GM19438 (cell line): ENCODE data around the gene FYN.

Experiments used
- ATAC-seq: cut with Tn5 transposase; IDR thresholded peaks from one replicate; pipeline ENCODE4 v1.9.1; 2021; ENCODE audit warnings: low read depth; ENCODE audit not compliant: unreplicated experiment

The FYN gene

DNA sequence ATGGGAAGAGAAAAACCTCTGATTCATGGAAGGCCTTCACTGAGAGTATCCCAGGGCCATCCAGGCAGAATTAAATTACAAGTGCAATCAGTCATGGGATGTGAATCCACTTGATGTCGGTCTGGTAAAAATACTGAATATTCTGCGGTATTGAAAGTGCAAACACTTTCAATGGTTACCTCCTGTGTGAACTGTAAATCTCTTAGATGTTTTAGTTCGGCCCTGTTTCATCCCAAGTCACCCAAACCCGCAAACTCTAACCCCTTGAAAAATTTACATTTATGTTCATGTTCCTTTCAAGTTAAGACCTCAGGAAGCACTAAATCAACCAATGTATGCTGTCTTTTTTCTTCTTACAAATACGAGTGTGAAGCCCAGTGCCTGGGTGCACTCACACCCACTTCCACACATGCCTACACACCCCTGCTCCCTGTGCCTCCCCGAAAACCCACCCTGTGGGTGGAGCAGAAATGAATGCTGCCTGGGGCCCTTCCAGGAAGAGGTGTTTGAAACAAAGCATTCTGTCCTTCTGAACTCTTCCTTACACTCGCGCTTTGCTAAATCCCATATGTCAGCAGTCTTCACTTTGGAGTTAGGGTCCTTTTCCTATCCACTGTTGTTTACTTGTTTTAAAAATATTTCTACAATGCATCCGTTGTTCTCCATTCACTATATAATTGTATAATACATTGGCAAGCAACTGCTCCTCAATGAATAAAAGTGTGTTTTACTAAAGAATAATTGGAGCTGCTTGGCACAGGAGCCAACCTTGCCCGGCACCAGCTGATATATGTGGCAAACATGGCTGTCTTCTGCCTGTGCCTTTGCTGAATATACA, 62.7 kb downstream of the FYN start:
- no peak for ATAC-seq

DNA sequence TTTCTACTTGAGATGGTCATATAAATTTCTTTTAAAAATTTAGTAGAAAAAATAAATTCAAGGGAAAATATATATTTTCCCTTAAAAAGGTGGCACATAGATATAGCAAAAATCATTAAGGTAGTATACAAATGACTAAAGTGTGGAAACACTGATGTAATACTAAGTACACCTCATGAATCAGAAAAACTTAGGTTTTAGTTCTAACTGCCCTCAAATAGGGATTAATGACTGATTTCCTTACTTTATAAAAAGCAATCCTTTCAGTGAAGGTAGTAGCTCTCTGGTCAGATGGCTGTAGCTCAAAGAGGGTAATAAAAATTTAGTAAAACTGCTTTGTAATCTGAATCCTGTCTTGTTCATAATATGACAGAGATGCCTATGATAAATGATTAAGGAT, 63.5 kb downstream of the FYN start:
- ATAC-seq = no peak

DNA sequence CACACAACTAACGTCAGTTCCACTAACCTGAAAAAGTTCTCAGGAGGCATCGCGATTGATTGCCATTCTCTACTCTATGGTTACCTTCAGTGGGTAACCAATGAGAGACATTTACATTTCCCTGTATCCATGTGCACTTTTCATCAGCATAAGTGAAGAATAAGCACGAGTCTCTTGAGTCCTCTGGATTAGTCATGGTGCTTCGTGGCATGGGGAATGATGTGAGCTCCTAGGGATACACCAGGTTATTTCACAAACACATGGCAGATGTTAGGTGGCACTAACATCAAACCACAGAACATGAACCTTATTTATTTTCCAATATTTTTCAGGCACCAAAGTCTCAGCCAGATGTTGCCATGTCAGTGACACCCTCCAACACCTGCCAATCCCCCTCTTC, 64.0 kb downstream of the FYN start:
- ATAC-seq = no peak

DNA sequence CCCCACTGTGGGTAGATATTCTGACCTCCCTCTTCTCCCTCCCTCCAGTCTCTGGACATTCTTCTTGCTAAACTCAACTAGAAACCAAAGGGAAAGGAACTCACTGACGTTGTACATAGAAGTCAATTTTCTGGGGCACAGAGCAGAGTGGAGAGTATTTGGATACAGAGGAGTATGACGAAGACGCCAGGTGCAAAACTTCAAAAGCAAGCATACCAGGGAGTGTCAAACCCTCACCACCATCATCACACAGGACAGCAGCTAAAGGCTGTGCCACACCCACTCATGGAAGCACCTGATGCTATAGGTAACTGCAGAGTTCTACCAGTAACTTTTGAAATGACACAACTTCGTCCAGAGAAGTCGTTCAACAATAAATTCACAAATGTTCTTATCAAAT, 64.8 kb downstream of the FYN start:
- ATAC-seq = no peak

DNA sequence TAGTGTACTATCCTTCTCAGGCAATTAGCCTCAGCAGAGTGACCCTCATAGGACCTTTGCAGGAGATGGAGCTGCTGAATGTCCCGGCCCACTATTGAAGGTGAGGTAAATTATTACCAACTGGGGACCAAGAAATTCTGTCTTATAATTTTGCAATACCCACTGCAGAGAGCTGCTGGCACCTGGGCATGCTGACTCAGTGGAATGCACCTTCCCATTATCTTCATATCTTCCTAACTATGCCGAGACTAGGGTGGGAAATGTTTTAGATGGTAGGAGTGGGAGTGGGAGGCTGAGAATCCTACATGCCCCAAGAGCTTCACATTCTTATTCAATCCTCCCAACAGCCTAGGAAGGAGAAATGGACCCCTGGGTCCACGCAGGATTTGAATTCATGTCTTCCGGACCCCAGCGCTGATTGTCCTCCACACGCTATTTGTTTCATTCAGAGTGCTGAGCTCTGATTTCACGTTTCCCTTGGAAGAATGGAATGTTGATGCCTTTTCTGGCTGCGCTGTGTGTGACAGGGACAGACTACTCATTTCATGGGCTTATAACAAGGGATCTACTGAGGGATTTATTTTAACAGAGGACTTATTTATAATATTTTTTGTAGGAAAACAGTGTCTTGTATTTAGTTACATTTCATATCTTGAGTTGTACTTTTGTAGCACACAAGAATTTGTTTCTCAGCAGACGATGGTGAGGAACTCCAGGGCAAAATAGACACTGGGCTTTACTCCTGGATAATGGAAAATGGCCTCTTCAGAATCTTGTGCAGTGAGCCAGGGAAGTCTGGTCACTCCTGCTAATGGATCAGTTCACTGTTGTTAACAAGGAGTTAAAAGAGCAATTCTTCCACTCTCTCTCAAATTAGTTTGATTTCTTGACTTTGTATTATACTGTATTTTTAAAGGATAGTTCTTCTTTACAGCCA, 66.4 kb downstream of the FYN start:
- ATAC-seq = no peak

DNA sequence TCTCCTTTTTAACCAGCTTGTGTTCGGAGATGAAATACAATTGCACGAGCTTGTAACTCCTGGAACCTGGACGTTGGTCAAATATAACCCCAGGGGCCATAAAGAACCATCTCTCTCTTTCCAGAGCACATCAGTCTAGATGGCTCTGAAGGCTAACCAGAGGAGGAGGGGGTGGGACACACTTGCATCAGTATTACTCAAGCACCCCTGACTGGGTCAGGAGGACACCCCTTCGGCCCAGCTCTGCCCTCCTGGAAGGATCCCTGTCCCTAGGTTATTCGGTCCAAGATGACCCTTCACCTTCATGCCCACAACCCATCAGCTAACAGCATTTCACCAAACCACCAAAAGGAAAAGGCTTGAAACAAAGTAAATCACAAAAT, 67.1 kb downstream of the FYN start:
- no peak for ATAC-seq

DNA sequence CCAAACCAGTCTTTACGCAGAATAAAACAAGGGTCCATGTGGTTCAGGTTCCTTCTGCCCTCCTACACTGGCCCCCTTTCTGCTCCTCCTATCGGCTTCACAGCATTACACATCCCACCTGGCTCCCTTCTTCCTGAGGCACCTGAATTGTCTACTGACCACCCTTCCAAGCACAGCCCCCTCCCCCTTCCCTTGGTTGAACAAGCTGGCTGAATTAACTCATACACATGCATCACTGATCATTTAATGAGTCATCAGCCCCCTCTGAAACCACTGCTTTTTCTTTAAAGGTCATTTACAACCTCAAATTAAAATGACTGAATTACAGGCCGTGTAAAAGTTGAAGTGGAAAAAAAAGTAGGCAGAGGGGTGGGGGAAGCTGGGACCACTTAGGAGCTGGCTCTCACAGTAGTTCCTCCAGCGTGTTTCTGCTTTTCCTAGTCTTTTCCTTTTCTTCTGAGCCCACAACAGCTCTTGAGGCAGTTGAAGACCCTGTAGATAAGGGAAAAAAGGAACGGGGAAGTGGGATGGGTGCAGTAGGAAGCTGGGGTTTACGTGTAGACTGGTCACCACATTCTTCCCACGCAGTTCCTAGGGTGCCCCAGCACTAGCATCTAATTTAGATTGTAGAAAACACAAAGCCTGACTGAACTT, 67.6 kb downstream of the FYN start:
- ATAC-seq = peak; percentile 39

DNA sequence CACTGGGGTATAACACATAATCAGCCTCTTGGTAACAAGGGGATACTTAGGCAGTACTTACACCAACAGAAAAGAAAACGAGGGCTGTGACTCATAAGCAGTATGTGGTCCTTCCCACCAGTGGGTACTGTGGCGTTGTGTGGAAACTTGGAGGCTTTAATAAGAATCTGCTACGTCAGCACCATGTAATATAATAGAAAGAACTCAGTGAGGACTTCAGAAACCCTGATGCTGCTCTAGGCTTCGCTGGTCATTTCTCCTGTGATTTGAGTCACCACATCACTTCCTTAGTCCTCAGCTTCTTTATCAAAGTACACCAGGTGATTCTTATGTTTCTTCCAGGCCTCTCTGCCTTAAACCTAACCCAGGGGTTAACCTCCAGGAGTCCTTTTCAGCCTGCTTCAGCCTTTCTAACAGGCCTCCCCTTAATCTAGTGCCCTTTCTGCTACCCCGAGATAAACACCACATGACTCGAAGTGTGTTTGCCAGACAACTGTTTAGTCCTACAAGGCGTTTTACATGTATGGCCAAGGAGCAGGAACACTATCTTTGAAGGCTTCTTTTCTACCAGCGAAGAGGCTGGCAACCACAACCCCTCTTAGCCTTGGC, 68.5 kb downstream of the FYN start:
- peak; percentile 53 for ATAC-seq

DNA sequence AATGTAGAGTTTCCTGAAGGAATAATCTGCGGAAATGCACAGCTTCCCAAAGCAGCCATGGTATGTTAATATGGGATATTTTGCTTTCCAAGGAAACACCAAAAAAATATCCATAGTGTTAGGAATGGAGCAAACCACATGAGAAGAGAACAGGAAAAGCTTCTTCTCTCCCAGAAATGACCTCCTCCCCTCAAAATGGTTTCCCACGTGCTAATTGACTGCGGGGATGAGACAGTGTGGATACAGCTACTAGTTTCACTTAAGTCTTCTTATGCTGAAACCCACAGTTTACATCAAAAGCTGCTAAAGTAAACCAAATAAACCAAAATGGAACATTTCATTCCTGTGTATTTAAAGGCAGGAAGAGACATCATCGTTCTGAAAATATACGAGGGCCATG, 69.4 kb downstream of the FYN start:
- ATAC-seq = no peak

DNA sequence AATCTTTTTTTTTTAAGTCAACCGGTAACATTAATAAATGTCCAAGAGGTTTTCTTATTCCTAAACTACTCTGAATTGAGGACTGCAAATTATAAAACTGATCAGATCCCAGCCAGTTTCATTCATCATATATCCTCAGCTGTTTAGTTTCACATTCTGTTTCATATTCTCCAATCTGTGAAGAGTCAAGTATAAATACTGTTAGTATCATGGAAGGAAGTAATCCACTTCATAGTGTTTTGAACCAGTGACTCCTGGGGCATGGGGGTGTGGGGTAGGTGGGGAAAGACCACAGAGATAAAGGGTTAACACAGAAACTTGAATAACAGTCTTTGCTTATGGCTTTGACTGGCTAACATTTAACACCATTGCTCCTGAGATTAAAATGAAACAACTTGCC, 69.9 kb downstream of the FYN start:
- ATAC-seq = no peak

DNA sequence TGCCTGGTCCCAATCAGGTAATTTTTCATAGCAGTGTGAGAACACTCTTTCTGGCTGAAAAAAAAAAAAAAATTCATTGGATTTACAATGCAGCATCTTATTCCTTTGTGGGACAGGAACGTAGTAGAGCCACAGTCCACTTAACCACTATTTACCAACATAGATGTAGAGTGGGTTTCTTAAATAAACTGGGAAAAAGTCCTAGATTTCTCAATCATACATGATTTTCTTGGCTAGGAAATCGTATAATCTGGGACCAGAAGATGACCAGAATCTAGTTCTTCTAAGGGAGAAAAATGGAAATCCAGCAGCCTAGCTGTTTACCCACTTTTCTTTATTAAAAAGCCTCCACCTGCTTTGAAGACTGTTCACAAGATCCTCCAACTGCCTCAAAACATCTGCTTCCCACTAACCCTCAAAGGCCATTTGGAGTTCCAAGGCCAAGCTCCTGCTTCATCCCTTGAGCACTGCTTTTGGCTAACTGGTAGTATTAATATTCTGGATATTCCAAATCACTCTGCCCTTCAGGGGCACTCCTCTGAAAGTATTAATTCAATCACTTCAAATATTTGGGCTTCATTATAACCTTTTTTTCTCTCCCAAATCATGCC, 70.4 kb downstream of the FYN start:
- no peak for ATAC-seq

DNA sequence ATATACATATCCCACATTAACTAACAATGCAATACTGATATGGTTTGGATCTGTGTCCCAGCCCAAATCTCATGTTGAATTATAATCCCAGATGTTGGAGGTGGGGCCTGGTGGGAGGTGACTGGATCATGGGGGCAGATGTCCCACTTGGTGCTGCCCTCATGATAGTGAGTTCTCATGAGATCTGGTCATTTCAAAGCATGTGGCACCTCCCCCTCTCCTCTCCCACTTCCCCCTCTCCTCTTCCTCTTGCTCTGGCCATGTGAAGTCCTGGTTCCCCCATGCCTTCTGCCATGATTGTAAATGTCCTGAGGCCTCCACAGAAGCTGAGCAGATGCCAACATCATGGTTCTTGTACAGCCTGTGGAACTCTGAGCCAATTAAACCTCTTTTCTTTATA, 71.2 kb downstream of the FYN start:
- no peak for ATAC-seq

DNA sequence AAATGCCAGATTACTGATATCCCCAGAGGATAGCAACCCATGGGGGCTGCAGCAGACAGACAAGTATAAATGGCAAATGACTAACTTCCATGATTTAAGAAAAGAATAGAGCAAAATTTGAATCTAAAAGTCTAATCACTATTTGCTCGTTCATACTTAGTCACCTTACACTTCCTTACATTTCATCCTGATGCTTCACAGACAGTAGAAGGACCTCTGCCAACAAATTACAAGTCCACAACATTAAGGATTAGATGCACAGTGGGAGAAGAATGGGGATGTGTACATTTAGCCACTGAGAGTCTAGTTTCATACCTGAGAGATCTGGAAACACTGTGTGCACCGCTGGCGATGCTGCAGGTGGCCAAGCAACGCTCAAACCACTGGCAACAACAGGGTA, 72.4 kb downstream of the FYN start:
- no peak for ATAC-seq

DNA sequence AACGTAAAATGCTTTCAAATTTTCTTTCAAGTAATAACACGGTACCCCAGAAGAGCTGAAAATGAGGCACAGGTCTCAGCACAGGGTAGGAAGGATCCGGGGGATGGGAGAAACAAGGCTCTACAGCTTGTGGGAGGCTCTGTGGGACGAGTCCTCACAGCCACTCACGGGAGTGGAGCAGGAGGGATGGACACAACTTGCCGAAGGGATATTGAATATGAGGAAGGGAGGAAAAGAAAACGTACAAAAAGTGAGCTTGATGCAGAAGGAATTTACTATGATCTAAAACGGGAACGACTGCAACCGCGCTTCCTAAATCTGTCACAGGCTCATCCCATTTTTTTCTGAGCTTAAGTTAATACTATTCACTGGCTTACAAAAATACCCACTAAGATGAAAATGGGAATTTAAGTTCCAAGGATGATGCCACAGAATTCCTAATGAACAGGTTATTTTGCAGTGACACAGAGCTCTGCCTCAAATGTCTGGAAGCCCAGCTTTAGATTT, 72.9 kb downstream of the FYN start:
- ATAC-seq = no peak

DNA sequence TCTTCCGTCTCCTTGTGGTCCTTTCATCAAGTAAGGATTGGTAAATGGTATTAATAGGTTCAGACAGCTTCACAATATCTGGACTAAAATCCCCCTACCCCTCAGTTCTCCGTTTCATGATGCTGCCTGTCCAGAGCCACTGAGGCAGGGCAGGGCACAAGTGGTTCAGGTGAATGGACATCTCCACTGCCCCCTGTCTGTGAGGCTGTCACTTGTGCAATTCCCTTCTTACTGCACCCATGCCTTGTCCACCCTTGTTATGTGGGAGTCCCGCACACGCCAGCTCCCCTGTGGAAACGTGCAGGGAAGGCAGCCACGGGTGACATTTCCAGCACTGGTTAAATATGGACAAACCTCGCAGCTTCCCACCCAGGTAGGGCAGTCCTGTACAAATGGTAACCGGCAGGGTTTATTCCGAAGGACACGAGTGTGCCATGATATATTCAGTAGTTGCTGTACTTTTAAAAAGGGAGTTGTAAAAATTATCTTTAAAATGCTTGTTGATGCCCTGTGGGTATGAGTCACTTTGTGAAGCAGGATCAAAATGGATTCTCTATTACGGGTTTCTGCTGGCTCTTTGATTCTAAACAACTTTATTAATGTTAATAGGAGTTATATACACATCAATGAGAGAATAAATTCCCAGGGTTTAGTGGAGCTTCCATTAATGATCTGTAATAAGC, 73.5 kb downstream of the FYN start:
- ATAC-seq = no peak

DNA sequence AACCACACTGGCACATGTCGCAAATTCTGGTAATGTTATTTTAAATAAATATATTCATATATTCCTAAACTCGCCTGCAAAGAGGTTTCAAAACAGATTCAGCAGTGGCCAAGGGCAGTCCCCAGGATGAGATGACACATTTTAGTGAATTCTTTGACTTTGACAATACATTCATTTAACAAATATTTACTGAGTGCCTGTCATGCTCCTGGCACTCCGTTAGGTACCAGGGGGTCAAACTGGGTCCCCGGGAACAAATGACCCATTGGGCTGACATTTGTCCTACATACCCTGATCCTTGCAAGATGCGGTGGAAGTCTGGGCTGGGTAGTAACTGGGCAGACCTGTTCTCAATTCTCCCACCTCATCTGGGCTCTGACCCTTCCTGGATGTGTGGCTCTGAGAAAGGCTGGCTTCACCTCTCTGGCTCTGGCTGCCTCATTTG, 74.9 kb downstream of the FYN start:
- no peak for ATAC-seq

DNA sequence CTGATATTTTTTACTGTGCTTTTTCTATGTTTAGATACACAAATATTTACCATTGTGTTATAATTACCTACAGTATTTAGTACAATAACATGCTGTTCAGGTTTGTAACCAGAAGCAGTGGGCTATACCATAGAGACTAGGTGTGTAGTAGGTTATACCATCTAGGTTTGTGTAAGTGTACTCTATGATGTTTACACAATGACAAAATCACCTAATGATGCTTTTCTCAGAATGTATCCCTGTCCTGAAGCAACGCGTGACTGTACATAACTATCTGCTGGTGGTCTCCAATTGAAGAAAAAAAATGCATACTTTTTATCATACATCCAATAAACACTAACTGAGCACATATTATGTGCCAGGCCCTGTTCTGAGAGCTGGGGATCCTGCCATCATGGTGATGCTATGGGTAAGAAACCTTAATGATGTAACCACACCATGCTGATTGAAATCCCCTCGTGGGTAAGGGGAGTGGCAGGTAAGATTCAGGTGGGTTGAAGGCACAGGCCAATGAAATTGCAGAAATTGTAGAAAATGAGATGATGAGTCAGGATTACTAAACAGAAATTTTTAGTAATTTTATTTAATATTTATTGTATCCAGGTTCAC, 76.8 kb downstream of the FYN start:
- no peak for ATAC-seq

DNA sequence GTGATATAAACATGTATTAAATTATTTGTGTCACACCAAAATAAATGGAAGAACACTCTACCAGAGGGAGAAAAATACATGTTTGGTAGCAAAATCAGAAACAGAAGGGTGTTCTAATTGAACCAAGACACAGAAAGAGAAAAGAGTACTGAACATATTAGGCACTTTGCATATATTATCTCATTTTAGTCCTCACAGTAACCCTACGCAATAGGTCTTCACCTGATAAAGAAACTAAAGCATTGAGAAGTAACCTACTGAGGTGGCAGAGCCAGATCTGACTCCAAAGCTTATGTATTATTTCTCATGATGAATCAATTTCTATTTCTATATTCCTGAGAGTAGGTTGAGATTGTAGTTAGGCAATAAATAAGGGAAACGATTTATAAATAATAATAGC, 77.7 kb downstream of the FYN start:
- no peak for ATAC-seq
